Muscle of arm (tissue), 14 donors: Measurements from ENCODE around the gene CD300A. TPM values are rescaled to one million over a fixed set of nuclear protein-coding genes. Genes with fewer than 3 reads are reported as not detected.

ENCODE experiments used
- DNase-seq: peaks from one replicate; pipeline ENCODE4 v3.0.0-alpha.2; 2013
- long read RNA-seq, 11 donors: transcript quantifications; one replicate each; lab custom pipeline, GENCODE V29; 2026
- polyA plus RNA-seq, 12 donors: library from polyadenylated mRNA; unstranded; fragments of 120-200 nt; gene quantifications; one replicate each; pipeline ENCODE4 v1.2.1, GENCODE V29; 2013; ENCODE audit not compliant: insufficient read length in 12 of 12

Gene CD300A
- polyA plus RNA-seq: 1 to 10 TPM in 10 of 12 donors, not detected in 2; 1.1 to 2.6 (median 1.9) TPM
- long read RNA-seq, donor 1, partial matches to known transcripts: 0 of 2 reads
- long read RNA-seq, donor 1, other reads (novel, unspliced or antisense): 0 of 2 reads
- long read RNA-seq, donor 2: 0 reads
- long read RNA-seq, donor 3: 0 reads
- long read RNA-seq, donor 4: 0 reads
- long read RNA-seq, donor 5, partial matches to known transcripts: 0 of 1 reads
- long read RNA-seq, donor 5, other reads (novel, unspliced or antisense): 0 of 1 reads
- long read RNA-seq, donor 6: 0 reads
- long read RNA-seq, donor 7: 0 reads
- long read RNA-seq, donor 8: 0 reads
- long read RNA-seq, donor 9, partial matches to known transcripts: 0 of 1 reads
- long read RNA-seq, donor 9, other reads (novel, unspliced or antisense): 0 of 1 reads
- long read RNA-seq, donor 10: 0 reads
- long read RNA-seq, donor 11: 0 reads

DNA sequence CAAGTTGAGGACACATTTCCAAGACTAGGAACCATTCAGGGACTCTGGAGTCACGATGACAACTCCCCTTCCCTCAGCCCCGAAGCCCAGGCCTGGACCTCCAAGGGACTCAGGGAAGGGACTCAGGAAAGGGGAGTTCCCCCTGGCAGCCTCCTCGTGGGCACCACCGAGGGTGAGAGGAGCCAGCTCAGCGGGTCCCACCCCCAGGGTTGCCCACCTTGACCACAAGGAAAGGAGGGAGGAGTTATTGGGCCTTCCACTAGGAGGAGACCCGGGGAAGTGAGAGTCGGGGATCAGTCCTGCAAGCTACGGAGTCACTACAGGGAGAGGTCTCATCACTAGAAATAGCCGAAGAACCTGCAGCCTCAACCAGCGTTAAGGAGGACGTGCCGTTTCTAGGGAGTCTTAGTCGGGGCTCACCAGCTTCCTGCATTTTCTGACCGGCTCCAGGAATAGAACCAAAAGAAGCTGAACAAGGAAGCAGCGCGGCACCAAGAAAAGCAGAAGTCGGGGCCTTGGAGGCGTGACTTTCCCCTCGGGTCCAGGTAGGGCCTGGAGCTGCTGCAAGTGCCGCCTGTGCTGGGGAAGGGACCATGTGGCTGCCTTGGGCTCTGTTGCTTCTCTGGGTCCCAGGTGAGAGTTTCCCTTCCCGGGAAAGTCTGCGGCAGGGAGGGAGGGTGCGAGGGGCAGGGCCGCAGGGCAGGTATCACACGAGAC lies at the start of gene CD300A:
TSS of gene CD300A (plus strand) at position 524 of the 717 bp plus-strand sequence. CDS start at position 594, 70 bp downstream.
- DNase-seq: no peak

DNA sequence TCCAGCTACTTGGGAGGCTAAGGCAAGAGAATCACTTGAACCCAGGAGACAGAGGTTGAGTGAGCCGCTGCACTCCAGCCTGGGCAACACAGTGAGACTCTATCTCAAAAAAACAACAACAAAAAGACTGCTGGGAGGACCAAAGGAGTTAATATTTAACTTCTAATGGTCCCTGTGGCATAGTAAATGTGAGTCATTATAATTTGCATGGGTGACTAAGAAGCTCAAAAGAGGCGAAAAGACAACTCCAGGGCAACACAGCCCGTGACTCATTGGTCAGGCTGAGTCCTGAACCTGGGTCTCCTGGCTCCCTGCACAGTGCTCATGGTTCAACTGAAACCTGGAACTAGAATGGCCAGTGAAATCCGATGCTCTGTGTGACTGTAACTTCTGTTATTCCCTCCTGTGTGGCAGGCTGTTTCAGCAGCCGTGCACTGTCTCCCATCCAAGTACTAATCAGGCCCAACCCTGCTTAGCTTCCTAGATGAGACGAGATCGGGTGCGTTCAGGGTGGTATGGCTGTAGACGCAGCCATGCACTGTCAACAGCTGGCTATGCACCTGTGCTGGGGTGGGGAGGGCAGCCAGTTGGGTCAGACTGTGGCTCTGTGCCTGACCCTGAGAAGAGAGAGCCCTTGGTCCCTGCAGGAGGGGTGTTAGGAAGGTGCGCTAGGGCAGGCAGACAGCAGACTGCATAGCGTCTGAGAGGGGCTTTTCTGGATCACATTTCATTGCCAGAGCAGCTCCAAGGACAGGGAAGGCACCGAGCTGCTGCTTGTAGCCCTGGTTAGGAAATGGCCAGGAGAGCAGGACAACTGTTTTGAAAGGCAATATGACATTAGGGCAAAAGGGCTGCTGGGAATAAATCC lies 49.0 kb upstream of the CD300A start:
- DNase-seq: no peak

DNA sequence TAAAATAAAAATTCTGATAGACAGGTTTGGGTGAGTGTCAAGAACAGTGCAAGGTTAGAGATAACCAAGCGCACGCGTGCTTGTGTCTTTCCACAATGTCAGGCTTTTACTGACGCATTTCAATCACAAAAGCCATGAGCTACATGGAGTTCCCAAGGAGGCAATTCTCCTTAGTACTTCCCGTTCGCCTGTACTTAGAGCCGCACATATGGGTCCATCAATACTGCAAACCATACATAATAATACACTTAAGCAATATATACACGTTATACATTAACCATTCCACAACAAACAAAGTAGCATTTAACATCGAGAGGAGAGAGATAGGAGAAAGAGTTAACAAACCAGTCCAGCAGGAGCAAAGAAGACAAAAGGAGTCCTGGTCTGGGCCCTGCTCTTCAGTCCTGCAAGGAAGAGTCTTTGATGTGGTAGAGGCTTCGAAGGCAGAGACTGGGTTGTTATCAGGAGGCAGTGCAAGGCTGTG lies 46.5 kb upstream of the CD300A start:
- no peak for DNase-seq

DNA sequence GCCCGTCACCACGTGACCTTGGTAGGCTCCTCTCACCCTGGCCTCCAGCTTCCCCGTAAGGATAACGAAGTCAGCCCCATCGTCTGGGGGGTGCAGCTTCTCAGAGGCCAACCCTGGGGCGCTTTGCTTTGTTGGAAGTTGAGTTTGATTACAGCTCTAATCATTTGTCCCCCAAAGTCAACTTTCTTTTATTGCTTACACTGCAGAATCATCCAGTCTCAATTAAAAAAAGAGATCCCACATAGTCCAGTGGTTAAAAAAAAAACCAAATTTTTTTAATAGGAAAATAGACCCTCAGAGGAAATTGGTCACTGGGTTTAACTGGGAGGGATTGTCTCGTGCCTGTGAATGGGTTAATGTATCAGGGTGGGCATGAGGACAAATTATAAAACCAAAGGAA lies 42.3 kb upstream of the CD300A start:
- no peak for DNase-seq

DNA sequence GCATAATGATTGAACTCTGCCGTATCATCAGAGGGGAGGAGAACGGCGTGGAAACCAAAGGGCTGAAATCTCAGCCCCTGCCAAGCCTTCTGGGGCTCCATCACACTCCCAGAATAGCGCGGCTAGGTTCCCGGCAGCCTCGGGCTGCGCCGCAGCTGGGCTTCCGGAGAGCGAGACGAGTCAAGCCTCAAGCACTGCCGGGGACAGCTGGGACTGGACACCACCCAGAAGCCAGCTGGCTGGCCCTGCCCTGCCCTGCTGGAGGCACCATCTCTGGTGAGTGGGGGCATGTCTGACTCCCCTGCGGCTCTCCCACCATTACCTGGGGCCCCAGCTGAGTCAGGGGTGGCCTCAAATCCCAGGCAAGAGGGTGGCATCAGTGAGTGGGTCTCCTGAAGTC lies 41.8 kb upstream of the CD300A start:
- DNase-seq: no peak

DNA sequence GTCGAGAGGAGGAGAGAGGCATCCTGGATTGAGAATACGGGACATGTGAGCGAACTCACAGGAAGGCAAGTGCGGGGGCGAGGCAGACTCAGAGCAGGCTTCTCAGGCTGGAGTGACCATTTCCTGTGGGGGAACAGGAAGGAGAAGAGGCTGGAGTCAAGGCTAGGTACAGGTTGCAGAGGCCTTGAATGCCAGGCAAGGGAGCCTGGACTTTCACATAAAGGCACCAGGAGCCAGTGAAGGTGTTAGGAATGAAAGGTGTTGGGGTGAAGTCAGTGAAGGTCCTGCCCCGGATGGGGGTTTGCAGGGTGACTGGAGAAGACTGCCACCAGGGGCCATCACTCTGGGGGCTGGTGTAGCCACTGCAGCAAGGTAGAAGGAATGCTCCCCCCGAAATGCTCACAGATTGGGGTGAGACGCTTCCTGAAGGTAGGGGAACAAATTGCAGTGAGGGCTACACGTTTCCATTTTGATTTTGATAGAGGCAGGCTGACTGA lies 39.8 kb upstream of the CD300A start:
- no peak for DNase-seq

DNA sequence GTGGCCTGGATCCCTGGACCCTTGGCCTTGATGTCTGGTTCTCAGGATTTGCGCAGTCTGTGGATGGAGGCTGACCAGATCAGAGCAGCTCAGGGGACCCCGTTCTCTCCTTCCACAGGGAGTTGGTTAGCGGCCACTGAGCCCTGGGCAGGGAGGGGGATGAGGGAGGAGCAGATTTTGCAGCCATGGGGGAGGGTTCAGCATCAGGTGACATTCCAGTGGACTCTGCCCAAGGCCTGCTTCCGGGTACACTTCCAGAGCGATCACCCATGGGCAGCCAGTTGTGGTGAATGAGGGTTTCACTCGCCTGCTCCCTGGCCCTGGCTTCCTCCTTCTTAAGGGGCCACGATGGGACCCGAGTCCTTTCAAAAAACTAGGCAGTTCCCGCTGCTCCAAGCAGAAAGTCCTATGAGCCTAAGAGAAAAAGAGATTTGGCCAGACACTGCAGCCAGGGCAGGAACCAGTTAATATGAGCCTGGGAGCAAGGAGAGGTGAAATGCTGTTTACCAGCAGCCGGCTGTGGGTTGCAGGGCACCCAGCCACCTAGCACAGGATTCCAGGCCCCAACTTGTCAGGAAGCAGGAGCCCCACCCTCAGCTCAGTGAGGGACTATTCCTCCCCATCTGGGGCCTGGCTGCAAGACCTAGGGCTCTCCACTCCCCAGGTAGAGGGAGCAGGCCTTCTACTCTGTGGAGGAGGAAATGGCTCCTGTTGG lies 39.2 kb upstream of the CD300A start:
- DNase-seq: no peak

DNA sequence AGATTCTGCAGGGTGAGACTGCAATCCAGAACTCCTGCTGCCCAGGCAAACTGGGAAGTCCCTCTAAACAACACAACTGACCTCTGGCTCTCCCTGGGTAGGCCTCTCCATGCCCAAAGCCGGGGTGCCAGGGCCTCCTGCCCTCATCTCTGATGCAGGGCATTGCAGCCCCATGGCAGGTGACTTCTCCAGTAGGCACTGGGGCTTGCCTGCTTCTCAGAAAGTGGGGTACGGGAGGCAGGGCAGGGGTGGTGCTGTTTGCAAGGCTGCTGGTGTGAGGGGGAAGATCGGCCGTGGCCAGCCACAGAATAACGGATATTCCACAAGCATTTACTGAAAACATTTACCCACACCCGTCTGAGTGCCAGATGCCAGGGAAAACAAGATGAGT lies 38.7 kb upstream of the CD300A start:
- no peak for DNase-seq

DNA sequence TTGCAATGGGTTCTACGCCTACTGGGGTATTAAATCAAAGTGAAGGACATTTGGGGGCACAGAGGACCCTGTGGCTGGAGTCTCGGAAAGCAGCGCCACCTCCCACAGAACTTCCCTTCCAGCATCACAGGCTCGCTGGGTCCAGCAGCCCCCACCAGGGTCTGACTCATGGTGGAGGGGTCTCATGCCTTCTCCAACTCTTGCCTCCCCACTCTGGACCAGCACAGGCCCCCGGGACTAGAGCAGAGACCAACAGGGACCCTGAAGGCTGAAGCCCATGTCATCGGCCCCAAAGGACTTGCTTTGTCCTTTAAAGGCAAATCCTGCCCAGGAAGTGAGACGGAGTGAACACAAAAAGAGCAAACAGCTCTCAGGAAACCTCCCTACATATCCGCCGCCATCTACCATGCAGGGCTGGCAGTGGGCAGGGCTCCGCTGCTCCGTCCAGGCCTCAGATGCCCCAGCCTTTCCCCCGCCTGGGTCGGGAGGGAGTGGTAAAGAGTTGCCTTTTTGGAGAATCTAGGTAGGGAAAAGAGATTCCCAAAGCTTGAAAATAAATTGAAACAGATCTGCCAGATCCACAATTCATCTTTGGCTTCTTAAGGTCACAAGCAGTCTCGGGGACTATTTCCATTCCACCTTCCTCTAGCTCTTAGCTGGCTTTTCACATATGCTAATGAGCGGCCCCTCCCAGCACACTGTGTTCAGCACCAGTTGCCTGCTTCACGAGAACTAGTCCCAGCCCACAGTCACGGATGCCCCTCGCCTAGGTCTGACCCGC lies 36.6 kb upstream of the CD300A start:
- DNase-seq: no peak

DNA sequence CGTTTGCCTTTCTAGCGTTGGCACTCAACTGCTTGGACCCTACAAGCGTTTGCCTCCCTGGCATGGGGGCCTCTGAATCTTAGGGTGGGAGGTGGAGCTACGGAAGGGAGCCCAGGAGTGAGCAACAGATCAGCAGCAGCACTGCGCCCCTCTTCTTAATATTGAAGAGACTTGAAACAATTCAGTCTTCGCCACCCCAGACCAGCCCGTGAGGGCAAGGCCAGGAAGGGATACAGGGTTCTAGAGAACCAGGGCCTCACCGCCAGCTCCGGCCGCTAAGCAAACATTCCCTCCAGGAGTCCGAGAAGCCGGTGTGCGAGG lies 36.1 kb upstream of the CD300A start:
- no peak for DNase-seq

DNA sequence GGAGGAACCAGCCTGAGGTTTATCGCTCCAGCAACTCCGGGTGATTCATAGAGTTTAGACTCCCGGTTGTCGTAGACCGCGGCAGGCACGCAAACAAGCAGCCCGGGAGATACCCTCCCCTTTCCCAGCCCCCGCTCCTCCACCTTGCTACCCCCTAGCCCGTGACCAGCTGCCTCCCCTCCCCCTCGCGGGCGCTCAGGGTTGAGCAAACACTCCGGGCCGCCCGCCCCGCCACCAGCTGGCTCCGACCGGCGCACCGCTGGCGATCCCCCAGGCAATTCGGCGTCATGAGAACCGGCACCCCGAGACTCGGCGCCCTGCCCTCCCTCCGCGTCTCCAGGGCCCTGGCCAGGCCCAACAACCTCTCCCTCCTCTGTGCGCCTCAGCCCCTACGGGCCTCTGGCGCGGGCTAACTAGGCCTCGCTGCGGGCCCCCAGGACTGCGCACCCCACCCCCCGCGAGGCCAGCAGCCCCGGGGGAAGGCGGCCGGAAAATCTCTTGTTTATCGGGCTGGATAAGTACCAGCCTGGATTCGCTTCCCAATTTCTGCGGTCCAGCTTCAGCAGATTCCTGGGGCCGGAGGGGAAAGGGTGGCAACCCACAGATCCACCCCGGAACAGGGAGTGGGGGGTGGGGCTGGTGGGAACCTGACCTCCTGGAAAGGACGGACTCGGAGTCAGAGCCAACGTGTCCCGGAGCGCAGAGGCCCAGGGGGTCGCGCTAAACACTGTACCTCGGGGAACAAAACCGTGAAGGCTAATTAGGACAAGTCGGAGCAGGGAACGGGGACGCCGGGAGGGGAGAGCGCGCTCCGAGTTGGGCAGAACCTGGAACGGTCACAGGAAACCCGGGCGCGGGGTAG lies 35.5 kb upstream of the CD300A start:
- DNase-seq: no peak

DNA sequence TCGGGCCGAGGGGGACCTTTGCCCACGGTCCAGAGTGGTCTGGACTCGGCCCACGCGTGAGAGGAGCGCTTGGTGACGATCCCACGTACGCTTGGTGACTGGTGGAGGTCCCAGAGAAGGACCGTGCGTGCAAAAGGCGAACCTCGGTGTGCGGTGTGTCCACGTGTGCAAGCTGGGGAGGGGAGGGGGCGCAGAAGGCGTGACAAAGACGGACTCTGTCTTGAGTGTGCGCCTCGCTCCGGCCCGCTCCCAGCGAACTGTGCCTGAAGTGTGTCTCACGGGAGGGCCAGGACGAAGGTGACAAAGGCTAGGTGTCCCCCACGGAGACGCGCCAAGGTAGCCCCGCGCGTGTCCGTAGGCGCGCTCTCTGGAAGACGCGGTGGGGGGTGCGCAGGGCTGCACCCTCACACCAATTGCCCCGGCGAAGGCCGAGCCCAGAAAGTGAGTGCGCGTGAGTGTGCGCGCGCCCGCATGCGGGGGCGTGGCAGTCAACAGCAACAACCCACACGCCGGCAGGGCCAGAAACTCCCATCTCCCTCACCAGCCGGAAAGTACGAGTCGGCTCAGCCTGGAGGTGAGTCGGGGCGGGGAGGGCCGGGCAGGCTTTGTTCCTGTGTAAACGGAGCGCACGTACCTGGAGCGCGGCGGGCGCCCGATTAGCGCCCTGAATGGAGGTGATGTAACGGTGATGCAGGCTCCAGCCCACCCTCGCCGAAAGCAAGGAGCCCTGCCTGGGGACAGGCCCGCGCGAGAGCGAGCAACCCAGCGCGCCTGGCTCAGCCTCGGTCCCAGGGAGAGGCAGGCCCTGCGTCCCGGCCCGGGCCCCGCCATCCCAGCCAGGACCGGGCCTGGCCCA lies 34.6 kb upstream of the CD300A start, which contains the start of gene GPRC5C:
TSS of gene GPRC5C (plus strand) at position 521 of the 856 bp plus-strand sequence. CDS start 7,689 bp downstream, outside the sequence.
- no peak for DNase-seq

DNA sequence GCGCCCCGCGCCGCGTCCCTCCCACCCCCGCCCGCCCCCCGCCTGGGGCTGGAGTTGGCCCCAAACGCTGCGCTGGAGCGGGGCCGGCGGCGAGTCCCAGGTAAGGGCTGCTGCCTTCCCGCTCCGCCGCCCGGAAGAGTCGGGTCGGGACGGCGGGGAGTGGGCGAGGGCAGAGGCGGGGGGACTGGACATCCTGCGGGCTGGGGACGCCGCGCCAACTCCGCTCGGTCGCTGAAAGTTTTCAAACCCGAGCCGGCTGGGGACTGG lies 34.1 kb upstream of the CD300A start:
- DNase-seq: no peak

DNA sequence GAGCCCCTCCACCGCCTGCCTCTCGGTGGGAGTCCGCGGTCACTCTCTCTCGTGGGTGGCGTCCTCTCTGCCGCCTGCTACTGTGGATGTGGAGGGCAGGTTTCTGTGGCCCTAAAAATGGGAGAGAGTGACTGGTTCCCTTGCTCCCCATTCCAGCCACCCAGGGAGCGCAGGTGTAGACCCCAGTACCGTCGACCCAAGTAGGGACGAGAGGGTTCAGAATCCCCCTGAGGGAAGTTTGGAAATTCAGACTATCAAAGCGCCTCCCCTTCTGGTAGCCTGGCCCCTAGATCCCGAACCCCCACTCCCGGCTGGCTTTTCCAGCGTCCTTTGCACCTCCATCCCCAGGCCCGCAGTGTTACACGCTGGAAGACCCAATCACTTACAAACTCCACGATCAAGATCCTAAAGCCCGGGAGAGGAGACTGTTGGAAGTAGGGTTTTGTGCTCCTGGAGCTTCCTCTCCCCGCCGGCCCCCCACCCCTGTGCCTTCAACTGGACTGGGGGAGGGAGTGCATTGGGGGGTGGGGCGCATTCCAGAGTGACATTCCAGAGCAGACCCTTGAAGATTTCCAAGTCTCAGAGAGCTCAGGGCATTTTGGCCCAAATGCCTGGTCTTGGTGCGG lies 33.6 kb upstream of the CD300A start:
- no peak for DNase-seq

DNA sequence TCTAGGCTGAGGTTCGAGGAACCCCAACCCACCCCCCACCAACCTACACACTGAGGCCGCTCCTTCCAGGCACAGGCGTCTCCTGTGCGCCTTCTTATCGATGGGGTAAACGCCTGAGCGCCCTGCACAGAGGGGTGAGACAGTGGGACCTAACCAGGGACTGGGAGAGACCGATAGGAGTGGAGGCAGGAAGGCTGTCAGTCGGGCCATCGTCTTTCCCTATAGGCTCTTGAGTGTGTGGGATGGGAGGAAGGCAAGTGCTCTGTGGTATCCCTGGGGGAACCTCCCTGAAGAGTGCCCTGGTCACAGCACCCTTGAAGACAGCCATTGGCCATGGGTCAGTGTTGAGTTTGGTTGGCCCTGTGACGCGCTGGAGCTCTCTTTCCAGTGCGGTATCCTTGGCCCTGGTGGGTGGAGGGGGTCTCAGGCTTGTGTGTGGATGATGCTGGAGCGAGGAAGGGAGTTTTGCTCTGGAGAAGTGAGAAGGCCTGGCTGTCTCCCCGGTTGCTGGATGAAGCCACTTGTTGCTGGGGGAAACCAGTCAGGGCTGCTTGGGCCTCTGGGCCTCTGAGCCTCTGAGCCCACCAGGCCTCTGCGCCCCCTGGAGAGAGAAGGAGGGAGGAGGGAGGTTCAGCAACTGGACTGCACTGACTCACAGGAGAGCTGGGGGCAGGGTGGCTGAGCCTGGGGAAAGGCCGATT lies 32.9 kb upstream of the CD300A start:
- no peak for DNase-seq

DNA sequence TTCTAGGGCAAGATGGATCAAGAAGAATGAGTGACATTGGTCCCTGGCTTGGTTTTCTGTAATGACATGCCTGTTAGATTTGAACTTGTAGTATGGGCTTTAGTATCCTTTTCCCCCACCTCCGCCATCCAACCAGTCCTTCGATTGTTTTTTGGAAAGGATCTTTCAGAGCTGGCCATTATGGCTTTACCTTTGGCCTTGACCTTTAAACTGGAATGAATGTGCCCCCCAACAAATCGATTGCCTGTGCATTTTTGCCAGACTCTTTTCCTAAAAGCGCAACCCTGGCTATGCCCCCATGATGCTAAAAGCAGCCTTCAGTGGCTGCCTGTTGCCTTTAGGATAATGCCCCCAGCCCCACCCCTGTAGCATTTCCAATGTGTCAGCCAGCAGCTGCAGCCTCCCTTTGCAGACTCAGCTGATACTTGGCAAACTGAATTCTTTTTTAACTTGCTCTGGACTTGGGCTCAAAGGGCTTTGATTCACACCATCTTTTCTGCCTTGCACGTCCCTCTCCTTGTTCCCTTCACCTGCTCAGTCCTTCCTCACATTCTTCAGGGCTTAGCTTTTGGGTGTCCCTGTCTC lies 30.6 kb upstream of the CD300A start:
- no peak for DNase-seq

DNA sequence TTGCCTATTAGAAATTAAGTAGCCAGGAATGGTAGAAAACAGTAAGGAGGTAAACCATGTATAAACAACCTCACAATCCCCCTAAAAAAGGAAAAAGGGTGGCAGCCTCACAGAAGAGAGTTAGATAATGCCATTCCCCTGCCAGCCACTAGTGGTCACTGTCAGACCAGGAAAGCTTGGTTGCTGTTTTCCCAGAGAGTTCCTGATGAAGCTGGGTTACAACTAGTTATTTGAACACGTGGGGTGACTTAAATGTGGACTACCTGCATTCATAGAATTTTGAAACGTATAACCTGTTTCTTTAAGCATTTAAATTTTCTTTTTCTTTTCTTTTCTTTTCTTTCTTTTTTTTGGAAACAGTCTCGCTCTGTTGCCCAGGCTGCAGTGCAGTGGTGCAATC lies 28.7 kb upstream of the CD300A start:
- DNase-seq: no peak
